NCI-H187 treated with DMSO at 0.1 percent for 48 hours (cell line): ENCODE data around the gene PITHD1.
"Not testable (repeated sequence)": the region's sequence is repeated elsewhere in the genome, so short reads cannot be mapped to it uniquely, and the experiment has no call there.

Source experiments
- DNase-seq: peaks from one replicate; lab custom pipeline; 2025; lab: John Stamatoyannopoulos, UW

Gene PITHD1

DNA sequence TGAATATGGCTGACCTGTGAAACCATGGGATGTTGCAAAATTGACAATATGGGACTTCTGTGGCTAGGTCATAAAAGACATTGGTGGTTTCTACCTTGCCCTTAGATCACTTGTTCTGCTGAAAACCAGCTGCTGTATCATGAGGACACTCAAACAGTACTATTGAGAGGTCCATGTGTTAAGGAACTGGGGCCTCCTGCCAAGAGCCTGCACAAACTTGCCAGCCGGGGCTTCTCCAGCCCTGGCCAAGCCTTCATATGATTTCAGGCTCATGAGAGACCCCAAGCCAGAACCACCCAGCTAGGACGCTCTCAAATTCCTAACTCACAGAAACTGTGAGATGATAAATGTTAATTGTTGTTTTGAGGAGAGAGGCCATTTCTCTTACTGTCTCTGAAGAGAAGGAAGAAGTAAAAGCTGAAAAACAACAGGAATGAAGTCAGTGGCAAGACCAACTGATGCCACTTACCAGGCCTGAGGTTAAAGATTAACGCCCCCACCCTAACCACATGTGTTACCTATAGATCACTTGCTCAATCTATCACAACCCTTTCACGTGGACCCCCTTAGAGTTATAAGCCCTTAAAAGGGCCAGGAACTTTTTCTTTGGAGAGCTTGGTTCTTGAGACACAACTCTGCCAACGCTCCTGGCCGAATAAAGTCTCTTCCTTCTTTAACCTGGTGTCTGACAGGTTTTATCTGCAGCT lies 3.9 kb upstream of the PITHD1 start:
- no peak for DNase-seq

DNA sequence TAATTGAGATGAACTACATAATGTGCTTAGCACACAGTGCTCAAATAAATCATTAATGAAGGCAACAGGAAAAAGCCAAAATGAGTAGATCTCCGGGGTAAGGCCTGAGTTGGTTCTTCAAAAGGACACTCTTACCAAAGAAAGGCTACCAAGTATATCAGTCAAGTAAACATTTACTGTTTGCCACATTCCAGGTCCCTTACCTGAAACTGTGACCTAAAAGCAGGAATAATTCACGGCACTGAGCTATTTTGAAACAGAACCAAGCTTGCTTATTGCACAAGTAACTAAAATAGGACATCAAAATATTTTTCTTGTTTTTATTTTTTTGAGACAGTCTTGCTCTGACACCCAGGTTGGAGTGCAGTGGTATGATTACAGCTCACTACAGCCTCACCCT lies 2.0 kb upstream of the PITHD1 start:
- no peak for DNase-seq

DNA sequence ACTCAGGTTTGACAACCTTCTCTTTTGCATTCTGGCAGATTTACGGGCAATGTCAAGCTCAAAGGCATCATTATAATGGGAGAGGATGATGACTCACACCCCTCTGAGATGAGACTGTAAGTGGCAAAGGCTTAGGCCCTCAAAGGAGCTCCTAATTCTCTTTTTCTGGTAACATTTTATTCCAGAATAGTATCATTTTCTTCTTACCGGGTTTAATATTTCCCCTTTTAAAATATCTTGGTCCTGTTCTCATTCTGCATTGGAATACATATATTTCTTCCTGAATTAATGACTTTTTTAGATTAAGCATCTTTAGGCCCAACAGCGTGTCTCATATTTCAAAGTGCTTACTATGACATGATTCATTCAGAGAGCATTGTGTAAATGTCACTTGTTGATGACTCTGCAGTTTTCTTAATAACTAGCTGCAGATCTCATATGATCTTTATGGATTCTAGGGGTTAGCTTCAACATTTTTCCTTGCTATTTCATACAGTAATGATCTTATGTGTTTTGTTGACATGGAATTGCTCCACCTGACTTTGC lies 1.7 kb downstream of the PITHD1 start:
- no peak for DNase-seq

DNA sequence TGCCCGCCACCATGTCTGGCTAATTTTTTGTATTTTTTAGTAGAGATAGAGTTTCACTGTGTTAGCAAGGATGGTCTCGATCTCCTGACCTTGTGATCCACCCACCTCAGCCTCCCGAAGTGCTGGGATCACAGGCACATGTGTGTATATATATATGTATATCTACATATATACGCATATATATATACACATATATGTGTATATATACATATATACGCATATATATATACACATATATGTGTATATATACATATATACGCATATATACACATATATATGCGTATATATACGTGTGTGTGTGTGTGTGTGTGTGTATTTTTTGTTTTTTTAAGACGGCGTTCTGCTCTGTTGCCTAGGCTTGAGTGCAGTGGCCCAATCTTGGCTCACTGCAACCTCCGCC lies 4.9 kb downstream of the PITHD1 start:
- DNase-seq: not testable (repeated sequence)

DNA sequence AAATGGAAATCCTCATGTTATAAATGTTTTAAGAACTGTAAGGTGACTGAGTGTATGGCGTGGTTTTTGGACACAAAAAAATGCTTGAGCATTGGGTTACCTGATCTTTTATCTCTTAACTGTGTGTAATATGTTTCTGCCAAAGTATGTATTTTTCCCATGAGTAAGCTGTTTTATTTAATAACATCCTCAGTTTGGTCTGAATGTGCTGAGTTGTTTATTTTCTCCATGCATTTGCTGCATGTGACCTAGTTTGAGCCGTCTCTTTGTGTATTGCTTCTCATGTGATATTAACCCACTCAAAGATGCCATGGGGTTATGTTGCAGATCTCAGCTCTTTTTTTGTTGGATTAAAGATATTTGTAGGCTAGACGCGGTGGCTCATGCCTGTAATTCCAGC lies 6.6 kb downstream of the PITHD1 start:
- no peak for DNase-seq

DNA sequence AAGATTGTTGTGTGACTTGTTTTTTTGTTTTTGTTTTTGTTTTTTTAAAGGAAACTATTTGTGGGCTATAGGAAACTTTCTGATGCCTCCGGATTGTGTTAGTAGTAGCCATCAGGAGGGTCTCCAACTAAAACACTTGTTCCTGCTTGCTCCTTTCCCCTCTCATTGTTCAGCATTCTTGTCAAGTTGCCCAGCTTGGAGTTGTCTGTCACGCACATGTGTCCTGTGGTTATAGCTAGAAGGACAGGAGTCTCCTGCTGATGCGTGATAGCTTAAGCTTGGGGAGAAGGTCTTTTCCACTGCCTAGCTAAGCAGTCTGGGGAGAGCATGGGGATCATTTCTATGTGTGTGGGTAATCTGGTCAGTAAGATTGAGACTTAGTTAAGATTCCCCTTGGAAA lies 9.5 kb downstream of the PITHD1 start:
- no peak for DNase-seq

DNA sequence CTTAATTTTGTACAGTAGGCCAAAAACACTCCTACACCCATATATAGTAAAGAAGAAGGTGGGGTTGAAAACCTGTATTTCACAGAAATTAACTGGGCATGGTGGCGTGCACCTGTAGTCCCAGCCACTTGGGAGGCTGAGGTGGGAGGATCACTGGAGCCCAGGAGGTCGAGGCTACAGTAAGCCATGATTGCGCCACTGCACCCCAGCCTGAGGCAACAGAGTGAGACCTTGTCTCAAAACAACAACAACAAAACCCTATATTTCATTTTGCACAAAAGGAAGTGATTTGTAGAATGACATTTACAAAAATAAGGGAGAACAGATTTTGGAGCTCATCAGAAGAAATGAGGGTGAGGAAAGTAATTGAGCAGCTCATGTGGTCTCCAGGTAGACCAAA lies 10.5 kb downstream of the PITHD1 start:
- no peak for DNase-seq

DNA sequence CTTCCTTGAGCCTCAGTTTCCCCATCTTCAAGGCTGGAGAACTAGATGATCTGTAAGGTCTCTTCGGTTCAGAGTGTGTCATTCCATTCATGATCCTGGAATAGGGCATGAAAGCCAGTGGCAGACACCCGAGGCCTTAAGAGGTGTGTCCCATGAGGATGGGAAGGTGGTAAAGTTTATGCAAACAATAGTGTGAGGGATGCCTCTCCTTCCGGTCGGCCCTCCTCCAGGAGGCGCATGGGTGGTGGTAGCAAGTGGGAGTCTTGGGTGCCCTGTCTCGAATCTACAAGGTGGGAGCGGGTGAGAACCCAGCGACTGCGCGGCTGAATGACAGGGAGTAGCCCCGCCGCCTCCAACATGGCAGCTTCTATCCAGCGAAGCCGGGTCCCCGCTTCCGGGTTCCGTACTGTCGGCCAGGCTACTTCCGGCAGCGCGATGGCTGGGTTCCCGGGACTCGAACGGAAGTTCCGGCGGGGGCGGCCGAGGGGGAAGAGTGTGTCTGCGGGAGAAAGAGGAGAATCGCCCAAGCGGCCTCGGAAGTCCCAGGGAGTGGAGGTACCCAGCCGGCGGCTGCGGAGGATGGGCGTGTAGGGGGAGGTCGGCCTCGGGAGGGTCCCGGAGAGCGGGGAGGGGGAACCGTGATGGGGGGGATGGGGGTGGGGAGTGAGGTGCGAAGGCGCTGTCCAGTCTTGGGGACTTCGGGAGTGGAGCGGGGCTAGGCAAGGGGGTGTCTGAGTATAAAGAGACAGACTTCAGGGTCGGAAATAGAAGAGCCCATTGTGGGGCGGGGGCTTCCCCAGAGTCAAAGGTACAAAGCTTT lies 12.7 kb downstream of the PITHD1 start, which contains the start of gene LYPLA2:
Gene LYPLA2, plus strand, starts transcription at position 450 of the 820 bp plus-strand sequence. CDS start 1,538 bp downstream, outside the sequence.
- DNase-seq: peak; percentile 54

DNA sequence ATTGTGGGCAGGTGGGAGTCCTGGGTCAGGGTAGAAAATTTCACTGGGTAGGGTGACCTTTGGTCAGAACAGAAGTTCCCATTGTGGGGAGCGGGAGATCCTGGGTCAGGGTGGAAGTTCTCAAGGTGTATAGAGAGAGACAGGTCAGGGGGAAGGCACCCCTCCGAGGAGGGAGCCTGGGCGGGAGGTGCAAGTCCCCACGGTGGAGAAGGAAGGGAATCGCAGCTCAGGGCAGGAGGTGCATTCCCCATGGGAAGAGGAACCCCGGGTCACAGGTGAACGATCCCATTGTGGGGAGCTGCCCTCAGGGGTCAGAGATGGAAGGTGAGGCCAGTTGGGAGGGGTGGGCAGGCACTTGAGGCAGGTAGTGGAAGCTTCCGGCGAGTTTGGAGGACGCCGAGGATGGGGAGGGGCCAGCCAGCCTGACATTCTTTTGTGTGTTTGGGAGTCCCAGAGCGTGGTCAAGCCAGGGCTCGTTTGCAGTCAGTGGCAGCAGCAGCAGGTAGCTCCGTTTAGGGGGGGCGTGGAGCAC lies 13.4 kb downstream of the PITHD1 start:
- DNase-seq: no peak

DNA sequence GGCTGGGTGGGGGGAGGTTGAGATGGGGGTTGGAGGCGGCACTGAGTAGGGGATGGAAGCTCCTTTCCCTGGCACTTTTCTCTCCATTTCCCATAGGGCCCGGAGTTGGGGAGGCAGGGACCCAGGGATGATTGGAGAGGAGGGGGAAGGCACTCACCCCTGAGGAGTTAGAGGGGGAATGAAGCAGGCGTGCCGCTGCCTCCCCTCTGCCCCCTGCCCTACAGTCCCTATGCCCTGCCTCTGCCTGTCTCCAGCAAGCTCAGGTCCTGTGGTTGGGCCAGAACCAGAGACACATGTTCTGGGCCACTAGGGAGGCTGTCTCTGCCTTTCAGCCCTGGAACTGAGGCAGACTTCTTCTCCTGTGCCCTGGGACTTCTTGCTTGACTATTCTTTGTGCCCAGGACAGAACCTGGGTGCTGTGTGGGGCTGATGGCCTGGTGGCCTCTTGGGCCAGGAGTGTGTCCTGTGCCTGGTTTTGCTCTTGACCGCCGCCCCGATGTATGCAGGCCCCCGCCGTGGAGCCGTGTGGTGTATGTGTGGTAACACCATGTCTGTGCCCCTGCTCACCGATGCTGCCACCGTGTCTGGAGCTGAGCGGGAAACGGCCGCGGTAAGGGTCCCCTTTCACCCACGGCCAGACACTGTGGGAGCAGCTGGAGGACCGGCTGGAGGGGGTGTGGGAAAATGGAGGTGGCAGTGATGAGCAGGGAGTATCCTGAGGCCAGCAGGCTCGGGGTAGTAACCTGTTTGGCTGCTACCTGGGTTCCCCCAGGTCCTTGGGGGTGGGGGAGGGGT lies 14.1 kb downstream of the PITHD1 start:
- DNase-seq: no peak

DNA sequence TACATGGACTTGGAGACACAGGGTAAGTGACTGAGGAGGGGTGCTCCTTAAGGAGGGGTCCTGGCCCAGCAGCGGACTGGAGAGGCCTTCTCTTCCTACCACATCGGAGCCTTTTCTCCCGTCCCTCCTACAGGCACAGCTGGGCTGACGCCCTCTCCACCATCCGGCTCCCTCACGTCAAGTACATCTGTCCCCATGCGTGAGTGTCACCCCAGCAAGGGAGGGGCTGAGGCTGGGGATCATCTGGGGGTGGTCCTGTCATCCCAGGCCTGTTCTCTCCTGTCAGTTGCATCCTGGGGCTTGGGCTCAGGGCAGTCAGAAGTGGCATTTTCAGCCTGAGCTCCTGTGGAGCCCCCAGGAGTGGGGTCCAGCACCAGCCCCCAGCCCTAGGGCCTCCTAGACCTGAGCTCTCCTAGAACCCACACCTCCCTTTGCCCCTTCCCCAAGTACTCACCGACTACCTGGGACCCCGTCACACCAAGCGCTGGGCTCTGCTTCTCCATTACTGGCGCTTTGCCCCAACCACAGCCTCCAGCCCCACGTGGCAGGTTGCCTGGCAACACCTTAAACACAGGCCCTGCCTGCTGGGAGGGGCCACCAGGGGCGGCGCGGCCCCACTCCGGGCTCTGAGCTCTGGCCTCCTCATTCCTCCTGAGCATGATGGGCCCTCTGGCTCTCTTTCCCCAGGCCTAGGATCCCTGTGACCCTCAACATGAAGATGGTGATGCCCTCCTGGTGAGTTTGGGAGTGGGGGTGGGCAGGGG lies 15.0 kb downstream of the PITHD1 start:
- DNase-seq: no peak

DNA sequence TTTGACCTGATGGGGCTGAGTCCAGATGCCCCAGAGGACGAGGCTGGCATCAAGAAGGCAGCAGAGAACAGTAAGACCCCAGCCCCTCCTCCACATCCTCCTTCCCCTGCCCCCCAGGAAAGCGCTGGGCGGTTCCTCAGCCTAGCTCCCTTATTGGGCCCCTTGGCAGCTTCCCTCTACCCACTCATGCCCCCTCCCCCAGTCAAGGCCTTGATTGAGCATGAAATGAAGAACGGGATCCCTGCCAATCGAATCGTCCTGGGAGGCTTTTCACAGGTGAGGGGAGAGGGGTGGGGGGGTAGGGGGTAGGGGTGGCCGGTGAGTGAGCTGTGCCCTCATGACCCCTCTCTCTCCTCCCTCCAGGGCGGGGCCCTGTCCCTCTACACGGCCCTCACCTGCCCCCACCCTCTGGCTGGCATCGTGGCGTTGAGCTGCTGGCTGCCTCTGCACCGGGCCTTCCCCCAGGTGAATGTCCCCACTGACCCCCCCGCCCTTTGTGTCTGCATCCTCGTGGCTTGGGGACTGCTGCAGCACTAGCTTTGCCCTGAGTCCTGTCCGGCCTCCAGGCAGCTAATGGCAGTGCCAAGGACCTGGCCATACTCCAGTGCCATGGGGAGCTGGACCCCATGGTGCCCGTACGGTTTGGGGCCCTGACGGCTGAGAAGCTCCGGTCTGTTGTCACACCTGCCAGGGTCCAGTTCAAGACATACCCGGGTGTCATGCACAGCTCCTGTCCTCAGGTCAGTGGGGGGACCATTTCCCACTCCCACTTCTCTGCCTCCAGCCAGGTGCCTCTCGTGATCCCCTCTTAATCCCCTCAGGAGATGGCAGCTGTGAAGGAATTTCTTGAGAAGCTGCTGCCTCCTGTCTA lies 15.9 kb downstream of the PITHD1 start:
- no peak for DNase-seq

DNA sequence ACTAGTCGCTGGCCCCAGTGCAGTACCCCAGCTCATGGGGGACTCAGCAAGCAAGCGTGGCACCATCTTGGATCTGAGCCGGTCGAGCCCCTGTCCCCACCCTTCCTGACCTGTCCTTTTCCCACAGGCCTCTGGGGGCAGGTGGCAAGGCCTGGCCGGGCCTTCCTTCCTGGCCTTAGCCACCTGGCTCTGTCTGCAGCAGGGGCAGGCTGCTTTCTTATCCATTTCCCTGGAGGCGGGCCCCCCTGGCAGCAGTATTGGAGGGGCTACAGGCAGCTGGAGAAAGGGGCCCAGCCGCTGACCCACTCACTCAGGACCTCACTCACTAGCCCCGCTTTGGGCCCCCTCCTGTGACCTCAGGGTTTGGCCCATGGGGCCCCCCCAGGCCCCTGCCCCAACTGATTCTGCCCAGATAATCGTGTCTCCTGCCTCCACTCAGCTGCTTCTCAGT lies 16.5 kb downstream of the PITHD1 start:
- DNase-seq: not testable (repeated sequence)

DNA sequence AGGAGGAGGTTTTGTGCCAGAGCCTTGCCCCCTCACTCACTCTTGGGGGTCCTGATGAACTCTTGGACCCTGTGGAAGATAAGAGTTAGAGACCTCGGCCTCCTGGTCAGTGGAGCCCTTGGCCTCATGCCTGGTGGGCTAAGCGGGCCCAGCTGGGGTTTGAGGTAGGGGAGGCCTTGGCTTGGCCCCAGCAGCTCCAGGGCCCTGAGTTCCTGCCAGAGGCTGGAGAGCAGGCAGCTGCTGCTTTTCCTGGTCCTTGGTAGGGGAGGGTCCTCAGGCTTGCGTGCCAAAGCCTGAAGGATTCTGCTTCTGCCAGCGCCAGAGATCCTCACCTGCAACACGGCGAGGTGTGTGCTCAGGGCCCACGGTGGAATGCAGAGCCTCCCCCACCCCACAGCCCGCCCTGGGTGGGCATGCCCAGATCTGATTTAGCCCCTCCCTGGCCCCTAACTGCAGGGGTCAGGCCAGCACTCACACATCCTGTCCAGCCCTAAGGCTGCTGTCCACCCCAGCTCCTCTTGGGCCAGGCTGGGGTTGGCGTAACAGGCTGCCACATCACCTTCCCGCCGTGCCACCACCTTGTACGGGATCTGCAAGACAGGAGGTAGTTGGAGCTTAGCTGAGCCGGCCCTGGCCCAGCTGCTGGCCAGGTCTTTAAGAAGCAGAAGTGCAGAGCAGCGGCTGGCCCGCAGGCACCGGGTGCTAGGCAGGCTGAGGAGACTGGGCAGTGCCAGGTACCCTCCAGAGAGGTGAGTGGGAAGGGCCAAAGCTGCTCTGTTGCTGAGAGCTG lies 17.7 kb downstream of the PITHD1 start:
- DNase-seq: no peak

DNA sequence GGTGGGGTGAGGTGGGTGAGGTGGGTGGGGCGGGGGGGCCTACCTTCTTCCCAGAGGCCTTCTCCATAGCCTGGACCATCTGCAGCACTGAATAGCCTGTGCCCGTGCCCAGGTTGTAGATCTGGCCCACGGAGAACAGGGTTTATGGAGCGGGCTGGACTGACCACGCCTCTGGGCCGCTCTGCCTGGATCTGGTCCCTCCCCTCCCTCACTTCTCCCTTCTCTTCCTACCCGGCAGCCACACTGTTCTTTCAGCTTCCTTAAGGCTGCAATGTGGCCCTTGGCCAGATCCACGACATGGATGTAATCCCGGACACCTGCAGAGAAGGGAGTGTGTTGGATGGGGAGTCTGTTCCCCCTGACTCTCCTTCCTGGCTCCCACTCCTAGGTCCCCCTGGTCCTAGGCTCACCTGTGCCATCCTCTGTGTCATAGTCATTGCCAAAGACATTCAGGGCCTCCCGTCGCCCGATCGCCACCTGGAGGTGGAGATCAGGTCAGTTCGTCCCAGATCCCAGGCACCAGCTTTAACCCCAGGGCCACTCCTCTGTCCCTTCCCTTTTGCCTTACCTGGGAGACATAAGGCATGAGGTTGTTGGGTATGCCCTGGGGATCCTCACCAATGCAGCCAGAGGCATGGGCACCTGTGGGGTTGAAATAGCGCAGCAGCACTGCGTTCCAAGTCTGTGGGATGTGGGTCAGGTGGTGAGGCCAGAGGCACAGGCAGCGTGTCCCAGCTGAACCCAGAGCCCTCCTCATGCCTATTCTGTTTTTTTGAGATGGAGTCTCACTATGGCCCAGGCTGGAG lies 18.5 kb downstream of the PITHD1 start:
- no peak for DNase-seq

DNA sequence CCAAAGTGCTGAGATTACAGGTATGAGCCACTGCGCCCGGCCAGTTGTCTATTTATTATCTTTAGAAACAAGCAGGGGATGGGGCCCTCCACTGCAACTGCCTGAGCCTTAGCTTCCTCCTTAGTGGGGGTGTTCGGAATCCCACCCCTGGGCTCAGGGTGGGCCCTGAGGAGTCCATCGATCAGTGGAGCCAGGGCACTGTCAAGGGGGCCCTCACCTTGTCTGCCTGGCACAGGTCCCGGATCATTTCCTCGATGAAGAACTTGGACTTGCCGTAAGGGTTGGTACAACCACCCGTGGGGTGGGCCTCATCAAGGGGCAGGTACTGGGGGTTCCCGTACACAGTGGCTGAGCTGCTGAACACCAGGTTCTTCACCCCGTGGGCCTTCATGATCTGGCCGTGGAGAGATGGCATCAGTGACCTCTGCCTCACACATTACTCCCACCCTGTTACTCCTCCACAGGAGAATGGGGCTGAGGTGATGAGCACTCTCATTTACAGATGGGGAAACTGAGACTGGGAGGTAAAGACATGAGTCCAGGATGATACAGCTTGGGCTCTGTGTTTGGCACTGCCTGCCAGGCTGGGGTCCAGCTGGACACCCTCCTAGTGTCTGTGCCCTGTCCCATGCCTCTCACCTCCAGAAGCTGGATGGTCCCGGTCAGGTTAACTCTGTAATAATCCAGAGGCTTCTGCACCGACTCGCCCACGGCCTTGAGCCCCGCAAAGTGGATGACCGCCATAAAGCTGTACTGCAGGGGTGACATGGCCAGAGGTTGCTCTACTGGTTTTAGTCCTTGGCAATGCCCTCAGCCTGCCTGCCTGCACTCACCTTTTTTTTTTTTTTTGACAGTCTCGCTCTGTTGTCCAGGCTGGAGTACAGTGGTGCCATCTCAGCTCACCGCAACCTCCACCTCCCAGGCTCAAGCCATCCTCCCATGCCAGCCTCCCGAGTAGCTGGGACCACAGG lies 19.5 kb downstream of the PITHD1 start:
- no peak for DNase-seq

DNA sequence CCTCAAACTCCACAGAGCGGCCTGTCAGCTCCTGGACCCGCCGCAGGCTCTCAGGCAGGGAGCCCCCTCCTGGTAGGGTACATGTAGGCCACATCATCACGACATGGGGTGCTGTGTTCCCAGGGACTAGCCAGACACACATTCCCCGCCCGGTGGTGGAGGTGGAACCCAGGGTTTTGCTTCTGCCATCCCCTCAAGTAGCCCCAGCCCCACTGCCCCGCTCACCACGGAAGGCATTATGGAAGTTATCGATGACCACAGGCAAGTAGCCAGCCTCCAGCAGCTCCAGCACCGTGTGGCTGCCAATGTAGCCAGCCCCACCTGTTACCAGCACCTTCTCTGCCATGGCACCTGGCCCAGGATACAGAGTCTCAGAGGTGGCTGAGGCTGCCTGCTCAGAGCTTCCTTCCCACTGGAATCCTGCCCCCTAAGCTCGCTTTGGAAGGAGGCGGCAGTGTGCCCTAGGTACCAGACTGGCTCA lies 20.5 kb downstream of the PITHD1 start:
- DNase-seq: no peak
